Nephron (organoid): ENCODE data around the gene RRN3.
A peak's percentile ranks its signal among the peaks of the same experiment; 100 is the strongest.

Experiments used
- H3K27ac Mint-ChIP-seq, 3 experiments: 2 replicates each; pipeline ENCODE4 v1.8.0; 2020; ENCODE audit warnings: mixed read lengths in 3 of 3, mild to moderate bottlenecking in 2 of 3, moderate library complexity in 1 of 3
- H3K27me3 Mint-ChIP-seq: 2 replicates; pipeline ENCODE4 v1.8.0; 2021; ENCODE audit warnings: low read depth, mild to moderate bottlenecking, moderate library complexity, mixed read lengths
- H3K36me3 Mint-ChIP-seq: 2 replicates; pipeline ENCODE4 v1.8.0; 2020; ENCODE audit warnings: low read depth, mixed read lengths
- H3K4me1 Mint-ChIP-seq: 2 replicates; pipeline ENCODE4 v1.8.0; 2020; ENCODE audit warnings: mixed read lengths
- H3K4me3 Mint-ChIP-seq, 3 experiments: 2 replicates each; pipeline ENCODE4 v1.8.0; 2020; ENCODE audit warnings: mild to moderate bottlenecking in 3 of 3, mixed read lengths in 3 of 3, moderate library complexity in 2 of 3
- H3K9me3 Mint-ChIP-seq: 2 replicates; pipeline ENCODE4 v1.8.0; 2020; ENCODE audit warnings: mixed read lengths
- TF ChIP-seq, protein P1 (sequence below), 3 experiments: fragments of 200-600 bp; sonication (generic); IDR thresholded peaks; one replicate each; pipeline ENCODE4 v1.5.0; 2021; ENCODE audit warnings: antibody characterized with exemption in 3 of 3; ENCODE audit not compliant: unreplicated experiment in 3 of 3

RRN3 gene

DNA sequence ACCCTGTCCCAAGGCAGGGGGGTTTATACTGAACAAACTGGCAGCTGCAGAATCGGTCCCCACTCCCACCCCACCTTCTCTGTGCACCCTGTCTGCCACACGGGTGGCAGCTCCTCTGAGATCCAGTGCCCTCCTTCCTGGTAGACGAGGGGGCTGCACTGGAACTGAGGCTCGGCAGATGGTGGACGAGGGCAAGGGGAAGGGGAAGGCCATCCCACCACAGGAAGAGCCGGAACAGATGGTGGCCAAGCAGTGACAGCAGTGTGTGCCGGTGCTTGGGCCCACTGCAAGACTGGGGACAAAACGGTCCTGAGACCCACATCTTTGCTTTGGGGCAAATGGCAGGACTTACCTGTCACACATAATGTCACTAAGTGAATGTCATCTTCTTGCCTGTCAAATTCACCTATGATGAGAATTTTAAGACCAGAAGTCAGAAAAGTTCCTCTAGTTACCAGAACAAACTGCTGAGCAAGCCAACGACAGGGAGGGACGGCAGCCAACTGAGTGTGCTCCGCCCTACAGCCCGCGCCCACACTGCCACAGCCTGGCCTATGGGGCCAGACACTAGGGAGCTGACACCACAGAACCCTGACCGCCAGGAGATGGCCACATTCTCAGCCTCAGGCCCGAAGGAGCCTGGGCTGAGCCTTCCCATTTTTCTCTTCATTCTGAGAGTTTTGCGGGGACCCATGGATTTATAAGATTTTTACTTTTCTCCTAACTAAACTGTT, 52.6 kb downstream of the RRN3 start:
- Mint-ChIP-seq H3K27me3 (no peaks in the 10 kb centered on the region), H3K36me3 (peaks cover 47% of the 10 kb centered on the region), H3K9me3 (no peaks in the 10 kb centered on the region), H3K4me3 (no peak overlapping the region), H3K4me1 (peaks cover 7% of the 10 kb centered on the region), H3K27ac (peak overlapping the region; percentile 60 to 80 (median 71))
- TF ChIP-seq, protein P1, sequence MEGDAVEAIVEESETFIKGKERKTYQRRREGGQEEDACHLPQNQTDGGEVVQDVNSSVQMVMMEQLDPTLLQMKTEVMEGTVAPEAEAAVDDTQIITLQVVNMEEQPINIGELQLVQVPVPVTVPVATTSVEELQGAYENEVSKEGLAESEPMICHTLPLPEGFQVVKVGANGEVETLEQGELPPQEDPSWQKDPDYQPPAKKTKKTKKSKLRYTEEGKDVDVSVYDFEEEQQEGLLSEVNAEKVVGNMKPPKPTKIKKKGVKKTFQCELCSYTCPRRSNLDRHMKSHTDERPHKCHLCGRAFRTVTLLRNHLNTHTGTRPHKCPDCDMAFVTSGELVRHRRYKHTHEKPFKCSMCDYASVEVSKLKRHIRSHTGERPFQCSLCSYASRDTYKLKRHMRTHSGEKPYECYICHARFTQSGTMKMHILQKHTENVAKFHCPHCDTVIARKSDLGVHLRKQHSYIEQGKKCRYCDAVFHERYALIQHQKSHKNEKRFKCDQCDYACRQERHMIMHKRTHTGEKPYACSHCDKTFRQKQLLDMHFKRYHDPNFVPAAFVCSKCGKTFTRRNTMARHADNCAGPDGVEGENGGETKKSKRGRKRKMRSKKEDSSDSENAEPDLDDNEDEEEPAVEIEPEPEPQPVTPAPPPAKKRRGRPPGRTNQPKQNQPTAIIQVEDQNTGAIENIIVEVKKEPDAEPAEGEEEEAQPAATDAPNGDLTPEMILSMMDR (IDR thresholded peaks at IDR 0.05; ENCODE audit: unreplicated experiment in 3 of 3) = no peak

DNA sequence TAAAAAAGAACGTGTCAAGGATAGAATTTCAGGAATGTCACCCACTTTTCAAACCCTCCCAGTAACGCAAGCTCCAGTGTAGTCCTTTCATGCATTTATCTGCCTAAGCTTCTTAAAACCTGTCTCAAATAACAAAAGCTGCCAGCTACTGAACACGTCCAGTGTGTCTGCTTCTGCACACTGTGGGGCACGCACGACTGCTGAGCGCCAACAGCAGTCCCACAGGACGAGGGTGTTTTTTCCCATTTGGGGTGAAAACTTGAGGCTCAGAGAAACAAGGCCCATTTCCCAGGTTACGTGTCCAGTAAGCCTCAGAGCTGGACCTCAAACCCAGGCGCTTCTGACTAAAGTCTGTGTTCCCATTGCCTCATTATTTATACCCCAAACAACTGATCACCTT, 55.4 kb downstream of the RRN3 start:
- Mint-ChIP-seq H3K27me3 (peaks cover under 1% of the 10 kb centered on the region), H3K9me3 (no peaks in the 10 kb centered on the region), H3K36me3 (peaks cover 63% of the 10 kb centered on the region), H3K27ac (no peak overlapping the region), H3K4me1 (peaks cover 13% of the 10 kb centered on the region), H3K4me3 (no peak overlapping the region)
- TF ChIP-seq, protein P1 (IDR thresholded peaks at IDR 0.05; ENCODE audit: unreplicated experiment in 3 of 3) = no peak

DNA sequence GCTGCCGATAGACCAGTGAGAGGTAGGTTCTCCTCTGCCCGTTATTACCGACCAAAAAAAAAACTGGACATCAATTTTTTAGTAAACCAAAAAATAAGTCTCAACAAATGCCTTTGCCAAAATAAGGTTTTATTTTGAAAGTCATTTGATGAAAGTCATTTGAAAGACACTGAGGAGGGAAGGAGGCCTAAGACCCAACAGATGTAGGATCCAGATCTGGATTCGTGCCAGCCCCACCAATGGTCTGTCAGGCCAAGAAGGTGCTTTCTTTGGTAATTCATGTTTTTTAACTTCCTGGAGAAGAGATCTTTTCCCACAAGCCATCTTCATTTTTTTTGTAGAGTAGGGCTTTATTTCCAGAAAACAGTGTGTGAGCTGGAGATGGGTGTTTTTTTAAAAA, 56.3 kb downstream of the RRN3 start:
- Mint-ChIP-seq H3K4me3 (no peak overlapping the region), H3K27me3 (peaks cover 3% of the 10 kb centered on the region), H3K36me3 (peaks cover 71% of the 10 kb centered on the region), H3K27ac (no peak overlapping the region), H3K4me1 (peaks cover 17% of the 10 kb centered on the region), H3K9me3 (no peaks in the 10 kb centered on the region)
- TF ChIP-seq, protein P1 (IDR thresholded peaks at IDR 0.05; ENCODE audit: unreplicated experiment in 3 of 3) = no peak

DNA sequence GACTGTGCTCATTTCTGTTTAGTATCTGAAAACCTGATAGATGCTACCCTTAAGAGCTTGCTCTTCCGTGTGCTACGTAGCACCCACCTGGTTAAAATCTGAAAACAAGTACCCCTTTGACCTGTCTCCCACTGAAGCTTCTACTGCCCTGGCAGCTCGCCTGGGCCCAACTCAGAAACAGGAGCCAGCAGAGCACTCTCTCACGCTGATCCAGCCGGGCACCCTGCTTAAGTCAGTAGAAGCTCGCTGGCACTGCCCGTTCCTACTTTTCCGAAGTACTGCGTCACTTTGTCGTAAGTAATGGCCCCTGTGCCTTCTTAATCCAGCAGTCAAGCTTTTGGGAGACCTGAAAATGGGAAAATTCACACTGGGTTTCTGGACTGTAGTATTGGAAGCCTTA, 57.1 kb downstream of the RRN3 start:
- Mint-ChIP-seq H3K4me3 (no peak overlapping the region), H3K4me1 (peaks cover 19% of the 10 kb centered on the region), H3K9me3 (no peaks in the 10 kb centered on the region), H3K27me3 (peaks cover 3% of the 10 kb centered on the region), H3K36me3 (peaks cover 74% of the 10 kb centered on the region), H3K27ac (no peak overlapping the region)
- TF ChIP-seq, protein P1 (IDR thresholded peaks at IDR 0.05; ENCODE audit: unreplicated experiment in 3 of 3) = no peak

DNA sequence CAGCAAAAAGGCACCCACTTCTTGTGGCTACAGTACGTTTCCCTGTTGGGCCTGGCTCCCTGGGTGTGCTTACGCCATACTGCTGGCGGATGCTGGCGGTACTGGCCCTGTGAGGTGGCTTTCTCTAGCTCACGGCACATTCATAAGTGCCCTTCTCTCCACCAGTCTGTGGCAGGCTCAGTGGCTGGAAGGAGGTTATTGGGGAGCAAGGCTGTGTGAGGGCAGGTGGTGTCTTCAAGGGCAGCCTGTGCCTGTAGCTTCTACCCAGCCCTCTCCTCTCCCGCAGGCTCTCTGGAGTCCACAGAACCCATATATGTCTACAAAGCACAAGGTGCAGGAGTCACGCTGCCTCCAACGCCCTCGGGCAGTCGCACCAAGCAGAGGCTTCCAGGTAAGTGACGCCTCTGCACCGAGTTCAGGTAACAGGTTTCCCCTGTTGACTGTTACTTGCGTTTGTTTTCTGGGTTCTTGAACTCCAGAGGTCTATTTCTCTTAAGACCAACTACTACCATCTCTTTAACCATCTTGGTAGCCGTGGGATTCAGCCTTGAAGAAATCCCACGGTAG, 58.8 kb downstream of the RRN3 start:
- H3K4me1 Mint-ChIP-seq = peaks cover 13% of the 10 kb centered on the region
- TF ChIP-seq, protein P1 (IDR thresholded peaks at IDR 0.05; ENCODE audit: unreplicated experiment in 3 of 3) = no peak
- H3K27ac Mint-ChIP-seq = peak overlapping the region in 2 of 3 experiments; percentile 26 to 81
- H3K36me3 Mint-ChIP-seq = peaks cover 79% of the 10 kb centered on the region
- no peak overlapping the region for H3K4me3 Mint-ChIP-seq
- peaks cover 3% of the 10 kb centered on the region for H3K27me3 Mint-ChIP-seq
- no peaks in the 10 kb centered on the region for H3K9me3 Mint-ChIP-seq
